ENCODE data around the gene UGT1A9.

DNA sequence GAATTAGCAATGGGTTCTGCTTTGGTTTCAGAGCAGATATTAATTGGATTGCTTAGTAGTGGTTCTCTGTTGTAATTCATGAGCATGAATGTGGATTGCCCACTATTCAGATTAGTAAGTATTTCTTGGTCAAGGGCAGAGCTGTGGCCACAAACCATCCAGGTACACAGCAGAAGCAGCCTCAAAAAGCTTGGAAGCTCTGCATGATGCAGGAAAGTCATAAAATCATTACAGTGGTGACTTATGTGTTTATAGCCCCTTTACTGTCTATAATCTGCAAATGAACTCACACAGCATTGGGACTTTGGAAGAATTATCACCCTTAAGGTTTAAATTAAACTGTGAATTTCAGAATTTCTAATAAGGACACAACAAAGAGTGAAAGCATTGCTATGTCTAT lies 86.4 kb downstream of the UGT1A9 start:
- no peak for TF ChIP-seq CTCF (IDR thresholded peaks at IDR 0.05)
- TF ChIP-seq POLR2A (IDR thresholded peaks at IDR 0.05): no peak
- TF ChIP-seq POLR2AphosphoS5 (IDR thresholded peaks at IDR 0.05): no peak

Measured in transverse colon (tissue), 4 donors.